A172 (cell line): Measurements from ENCODE around the gene SPINT2. TPM values are rescaled to one million over a fixed set of nuclear protein-coding genes. Genes with fewer than 3 reads are reported as not detected.
"Not testable (repeated sequence)": the region's sequence is repeated elsewhere in the genome, so short reads cannot be mapped to it uniquely, and the experiment has no call there.

Experiments
- DNase-seq: peaks from one replicate; pipeline ENCODE4 v3.0.0-alpha.2; 2015; ENCODE audit warnings: low spot score
- total RNA-seq: library from RNA; depleted of rRNA; stranded (reverse); fragments of >200 nt; shearing (Covaris generic); gene quantifications from 2 replicates; pipeline ENCODE4 v1.2.3, GENCODE V29; 2014; rRNA removed

The SPINT2 gene, protein sequence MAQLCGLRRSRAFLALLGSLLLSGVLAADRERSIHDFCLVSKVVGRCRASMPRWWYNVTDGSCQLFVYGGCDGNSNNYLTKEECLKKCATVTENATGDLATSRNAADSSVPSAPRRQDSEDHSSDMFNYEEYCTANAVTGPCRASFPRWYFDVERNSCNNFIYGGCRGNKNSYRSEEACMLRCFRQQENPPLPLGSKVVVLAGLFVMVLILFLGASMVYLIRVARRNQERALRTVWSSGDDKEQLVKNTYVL
- 0.41 and 0.60 TPM in 2 replicates for total RNA-seq

DNA sequence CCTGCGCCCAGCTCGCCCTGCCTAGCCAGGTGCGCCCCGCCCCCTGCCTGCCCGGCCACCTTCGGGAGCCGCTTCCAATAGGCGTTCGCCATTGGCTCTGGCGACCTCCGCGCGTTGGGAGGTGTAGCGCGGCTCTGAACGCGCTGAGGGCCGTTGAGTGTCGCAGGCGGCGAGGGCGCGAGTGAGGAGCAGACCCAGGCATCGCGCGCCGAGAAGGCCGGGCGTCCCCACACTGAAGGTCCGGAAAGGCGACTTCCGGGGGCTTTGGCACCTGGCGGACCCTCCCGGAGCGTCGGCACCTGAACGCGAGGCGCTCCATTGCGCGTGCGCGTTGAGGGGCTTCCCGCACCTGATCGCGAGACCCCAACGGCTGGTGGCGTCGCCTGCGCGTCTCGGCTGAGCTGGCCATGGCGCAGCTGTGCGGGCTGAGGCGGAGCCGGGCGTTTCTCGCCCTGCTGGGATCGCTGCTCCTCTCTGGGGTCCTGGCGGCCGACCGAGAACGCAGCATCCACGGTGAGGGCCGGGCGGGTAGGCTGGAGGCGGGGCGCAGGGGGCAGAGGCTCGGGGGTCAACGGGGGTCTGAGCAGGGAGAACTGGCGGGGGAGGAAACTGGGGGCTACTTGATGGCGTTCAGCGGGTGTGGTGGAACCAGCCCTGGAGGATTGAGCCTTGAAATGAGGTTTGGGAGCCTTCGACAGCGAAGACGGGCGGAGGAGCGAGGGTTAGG is at the start of gene SPINT2:
TSS of gene SPINT2 (plus strand) at position 88 of the 727 bp plus-strand sequence. CDS start at position 408, 320 bp downstream.
- DNase-seq, result no peak

DNA sequence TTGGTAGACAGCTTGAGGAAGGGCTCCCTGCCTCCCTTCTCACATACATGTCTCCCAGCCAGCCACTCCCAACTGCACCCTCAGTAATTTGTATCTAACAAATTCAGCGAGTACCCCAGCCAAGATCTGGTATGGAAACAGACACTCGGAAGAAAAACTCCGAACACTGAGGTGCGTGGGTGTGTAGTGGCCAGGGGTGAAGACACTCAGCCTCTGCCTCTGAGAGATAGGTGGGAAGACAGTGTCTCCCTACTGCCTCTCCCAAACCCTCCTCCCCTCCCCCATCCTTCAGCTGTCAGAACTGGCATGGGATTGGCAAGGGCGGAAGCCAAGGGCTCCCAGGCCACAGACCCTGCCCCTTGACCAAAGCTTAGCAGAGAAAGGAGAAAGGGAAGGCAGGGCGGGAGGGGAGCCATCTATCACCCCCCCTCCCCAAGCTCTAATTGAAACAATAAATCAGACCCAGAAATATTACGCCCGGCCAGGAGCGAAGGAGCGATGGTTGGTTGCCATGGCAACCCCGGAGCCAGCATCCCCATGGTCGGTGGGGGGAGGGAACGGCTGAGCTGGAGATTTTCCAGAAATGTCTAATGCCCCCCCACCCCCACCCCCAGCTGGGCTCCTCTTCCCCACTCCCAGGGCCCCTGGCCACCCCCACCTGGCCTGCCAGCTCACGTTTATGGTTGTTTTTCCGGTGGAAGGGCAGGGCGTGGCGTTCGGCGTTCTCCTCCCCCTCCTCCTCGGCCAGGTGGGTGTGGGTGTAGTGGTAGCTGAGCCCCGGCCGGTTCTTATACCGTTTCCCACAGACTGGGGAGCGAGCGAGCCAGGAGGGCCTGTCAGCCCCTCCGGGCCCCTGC is 47.4 kb upstream of the SPINT2 start:
- no peak for DNase-seq

DNA sequence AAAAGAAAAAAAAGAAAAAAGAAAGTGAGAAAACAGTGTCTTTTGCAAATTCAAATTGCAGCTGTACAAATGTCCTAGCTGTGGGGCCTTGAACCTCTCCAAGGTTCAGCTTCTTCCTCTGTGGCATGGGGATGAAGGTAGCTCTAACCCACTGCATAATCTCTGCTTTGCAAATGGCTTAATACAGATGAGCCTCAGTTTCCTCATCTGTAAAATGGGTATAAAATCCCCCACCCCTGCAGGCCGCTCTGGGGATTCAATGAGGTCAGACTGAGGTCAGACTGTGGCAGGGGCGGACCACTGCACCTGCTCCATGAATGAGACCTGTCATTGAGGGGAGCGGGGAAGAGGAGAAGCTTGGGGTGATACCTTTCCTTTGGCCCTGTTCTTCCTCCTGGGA is 46.2 kb upstream of the SPINT2 start:
- no peak for DNase-seq

DNA sequence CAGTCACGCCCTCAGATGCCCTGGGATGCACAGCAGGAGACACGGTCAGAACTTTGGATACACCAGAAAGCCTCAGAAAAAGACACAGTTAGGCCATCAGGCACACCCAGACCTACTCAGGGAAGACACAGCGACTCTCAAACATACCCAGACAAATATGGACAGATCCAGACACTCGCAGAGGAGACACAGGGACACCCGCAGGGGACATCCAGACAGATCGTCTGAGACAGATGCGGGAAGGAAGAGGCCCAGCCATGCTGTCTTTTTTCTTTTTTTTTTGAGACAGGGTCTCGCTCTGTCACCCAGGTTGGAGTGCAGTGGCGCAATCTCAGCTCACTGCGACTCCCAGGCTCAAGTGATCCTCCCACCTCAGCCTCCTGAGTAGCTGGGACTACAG is 45.2 kb upstream of the SPINT2 start:
- DNase-seq, result no peak

DNA sequence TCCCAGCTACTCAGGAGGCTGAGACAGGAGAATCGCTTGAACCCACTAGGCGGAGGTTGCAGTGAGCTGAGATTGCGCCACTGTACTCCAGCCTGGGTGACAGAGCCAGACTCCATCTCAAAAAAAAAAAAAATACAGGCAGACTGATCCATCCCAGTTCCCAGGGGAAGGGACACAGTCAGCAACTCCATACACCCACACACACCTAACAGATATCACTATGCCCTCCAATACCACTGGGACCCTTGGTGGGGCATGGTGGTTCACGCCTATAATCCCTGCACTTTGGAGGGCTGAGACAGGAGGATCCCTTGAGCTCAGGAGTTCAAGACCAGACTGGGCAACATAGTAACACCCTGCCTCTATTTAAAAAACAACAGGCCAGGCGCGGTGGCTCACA is 43.0 kb upstream of the SPINT2 start:
- DNase-seq, result no peak

DNA sequence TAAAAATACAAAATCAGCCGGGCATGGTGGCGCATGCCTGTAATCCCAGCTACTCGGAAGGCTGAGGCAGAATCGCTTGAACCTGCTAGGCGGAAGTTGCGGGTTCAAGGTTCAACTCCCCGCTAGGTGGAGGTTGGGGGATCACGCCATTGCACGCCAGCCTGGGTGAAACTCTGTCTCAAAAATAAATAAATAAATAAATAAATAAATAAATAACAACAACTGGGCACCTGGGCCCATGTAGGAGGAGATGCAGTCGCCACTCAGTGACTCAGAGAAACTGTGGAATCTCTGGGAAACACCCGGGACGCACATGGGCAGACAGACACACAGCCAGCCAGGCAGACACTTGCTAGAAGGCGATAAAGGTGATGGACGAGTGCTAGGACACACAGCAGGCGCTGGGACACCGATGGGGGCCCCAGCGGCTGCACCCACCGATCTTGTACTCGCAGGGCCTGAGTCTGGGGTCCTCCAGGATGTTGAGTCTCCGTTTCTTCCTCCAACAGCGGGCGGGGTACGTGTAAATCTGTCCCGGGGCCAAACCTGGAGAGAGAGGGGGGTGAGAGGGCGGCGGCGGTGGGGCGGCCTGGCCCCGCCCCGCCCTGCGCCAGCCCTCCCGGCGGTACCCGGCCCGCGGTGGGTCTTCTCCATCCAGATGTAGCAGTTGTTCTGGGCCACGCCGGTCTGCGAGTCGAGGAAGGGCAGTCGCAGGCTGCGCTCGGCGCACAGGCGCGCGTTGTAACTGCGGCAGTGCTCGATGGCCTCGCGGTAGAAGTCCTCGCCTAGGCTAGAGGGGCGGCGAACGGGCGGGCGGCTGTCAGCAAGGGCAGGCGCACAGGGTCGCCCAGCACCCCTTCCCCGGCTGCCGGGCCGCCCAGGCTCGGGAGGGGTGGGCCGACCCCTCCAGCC is 42.2 kb upstream of the SPINT2 start:
- DNase-seq, result no peak

DNA sequence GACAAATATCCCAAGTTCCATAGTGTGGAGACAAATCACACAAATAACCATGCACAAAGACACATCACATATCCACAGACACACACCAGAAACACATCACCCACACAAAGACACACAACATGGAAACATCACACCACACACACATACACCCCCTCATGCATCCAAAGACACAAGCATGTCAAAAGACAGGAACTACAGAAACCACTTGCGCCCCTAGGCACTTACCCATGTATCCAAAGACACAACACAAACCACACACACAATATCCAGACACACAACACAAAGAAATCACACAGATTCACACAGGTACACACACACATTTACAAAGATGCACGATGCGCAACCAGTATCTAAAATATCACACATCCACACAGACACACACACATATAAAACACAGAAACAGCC is 41.3 kb upstream of the SPINT2 start:
- no peak for DNase-seq

DNA sequence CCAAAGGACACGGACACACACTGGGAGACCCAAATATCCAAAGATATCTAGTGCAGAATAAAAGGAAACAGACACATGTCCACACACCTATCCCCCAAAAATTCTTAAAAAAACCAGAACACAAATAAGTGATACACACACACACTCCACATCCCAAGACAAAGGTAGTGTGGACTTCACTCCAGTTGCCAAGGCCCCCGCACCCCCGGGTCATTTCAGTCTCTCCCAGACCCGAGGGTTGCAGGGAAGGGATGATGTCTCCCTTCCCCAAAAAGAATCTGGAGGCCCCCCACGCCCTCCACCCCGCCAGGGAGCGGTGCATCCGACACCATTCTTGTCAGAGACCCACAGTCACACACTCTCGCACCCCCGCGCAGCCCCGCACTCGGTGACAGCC is 40.8 kb upstream of the SPINT2 start:
- no peak for DNase-seq

DNA sequence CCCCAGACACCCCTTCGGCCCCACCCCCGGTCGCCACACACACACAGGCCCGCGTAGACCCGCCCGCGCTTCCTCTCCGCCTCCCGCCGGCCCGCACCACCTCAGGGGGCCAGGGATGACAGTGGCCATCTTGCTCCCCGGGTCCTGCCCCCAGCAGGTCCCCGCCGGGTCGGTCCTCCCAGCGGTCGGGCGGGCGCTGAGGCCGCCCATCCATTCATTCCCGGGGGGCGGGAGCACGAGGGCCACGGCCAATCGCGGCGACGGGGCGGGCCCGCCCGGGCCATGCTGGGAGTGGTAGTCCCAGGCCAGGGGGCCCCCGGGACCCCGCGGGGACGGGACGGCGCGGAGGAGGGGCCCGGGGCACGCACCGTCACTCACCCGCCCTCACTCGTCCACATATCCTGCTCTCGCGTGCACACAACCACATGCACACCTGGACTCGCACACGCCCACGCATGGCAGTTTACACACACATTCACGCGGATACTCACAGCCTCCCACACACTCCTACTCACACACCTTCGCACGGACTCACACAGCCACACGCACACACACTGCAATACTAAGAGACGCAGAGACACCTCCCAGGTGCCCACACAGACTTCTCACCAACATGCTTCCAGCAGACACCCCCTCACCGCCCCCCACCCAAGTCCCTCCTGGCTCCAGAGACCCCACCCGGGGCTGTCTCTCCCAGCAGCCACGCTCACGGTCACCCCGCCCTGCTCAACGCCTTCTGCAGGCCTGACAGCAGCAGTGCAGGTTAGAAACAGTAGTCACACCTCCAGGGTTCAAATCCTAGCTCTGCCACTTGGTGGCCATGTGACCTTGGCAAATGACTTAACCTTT is 40.1 kb upstream of the SPINT2 start, which contains the start of gene DPF1:
TSS of gene DPF1 (minus strand) at position 209 of the 849 bp plus-strand sequence. CDS start at position 129, 80 bp downstream.
- peak; percentile 60 for DNase-seq

DNA sequence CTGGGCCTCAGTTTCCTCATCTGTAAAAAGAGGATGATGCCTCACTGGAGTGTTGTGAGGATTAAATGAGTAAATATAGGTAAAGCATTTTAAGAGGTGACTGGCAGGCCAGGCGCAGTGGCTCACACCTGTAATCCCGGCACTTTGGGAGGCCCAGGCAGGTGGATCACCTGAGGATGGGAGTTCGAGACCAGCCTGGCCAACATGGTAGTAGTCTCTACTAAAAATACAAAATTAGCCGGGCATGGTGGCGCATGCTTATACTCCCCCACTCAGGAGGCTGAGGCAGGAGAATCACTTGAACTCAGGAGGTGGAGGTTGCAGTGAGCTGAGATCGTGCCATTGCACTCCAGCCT is 39.5 kb upstream of the SPINT2 start:
- not testable (repeated sequence) for DNase-seq

DNA sequence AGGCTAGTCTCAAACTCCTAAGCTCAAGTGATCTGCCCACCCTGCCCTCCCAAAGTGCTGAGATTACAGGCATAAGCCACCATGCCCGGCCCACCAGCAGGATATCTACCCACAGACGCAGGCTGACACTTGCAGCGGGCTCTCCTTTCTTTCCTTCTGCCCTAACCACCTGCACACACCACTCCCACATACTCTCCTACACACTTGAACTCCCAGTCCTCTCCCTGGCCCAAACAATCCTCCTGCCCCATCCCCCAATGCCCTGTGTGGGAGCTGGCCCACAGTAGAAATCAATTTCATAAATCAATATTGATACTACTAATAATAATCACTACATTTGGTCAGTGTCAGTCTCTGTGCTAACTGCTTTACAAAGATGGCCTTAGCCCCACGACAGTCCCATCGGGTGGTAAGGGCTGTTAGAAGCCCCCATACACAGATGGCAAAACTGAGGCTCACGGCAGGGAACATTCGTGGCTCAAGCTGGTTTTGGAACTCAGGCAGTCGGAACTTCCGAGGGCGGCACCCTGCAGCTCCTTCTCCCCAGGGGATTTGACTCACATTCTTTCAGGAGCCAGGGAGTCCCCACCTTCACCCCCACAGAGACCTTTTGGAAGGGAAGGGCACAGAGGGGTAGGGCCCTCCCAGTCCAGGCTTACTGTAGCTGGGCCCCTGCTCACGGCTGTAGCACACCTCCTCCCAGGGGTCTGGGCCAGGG is 36.9 kb upstream of the SPINT2 start:
- no peak for DNase-seq

DNA sequence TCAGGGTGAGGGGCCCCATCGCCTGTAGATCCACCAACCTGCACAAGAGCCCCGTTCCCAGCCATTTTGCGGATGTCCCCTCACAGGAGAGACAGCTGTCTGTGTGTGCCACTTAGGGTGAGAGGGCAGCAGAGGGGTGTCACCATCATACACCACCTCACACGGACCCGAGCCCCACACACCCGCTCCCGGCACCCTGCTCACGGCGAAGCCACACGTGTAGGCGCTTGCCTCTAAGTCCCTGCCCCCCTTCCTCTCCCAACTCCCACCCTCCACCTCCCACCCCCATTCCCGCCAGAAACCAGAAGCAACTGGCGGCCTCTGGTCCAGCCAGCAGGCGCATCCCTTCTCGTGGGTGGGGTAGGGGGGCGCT is 36.4 kb upstream of the SPINT2 start:
- DNase-seq, result no peak

DNA sequence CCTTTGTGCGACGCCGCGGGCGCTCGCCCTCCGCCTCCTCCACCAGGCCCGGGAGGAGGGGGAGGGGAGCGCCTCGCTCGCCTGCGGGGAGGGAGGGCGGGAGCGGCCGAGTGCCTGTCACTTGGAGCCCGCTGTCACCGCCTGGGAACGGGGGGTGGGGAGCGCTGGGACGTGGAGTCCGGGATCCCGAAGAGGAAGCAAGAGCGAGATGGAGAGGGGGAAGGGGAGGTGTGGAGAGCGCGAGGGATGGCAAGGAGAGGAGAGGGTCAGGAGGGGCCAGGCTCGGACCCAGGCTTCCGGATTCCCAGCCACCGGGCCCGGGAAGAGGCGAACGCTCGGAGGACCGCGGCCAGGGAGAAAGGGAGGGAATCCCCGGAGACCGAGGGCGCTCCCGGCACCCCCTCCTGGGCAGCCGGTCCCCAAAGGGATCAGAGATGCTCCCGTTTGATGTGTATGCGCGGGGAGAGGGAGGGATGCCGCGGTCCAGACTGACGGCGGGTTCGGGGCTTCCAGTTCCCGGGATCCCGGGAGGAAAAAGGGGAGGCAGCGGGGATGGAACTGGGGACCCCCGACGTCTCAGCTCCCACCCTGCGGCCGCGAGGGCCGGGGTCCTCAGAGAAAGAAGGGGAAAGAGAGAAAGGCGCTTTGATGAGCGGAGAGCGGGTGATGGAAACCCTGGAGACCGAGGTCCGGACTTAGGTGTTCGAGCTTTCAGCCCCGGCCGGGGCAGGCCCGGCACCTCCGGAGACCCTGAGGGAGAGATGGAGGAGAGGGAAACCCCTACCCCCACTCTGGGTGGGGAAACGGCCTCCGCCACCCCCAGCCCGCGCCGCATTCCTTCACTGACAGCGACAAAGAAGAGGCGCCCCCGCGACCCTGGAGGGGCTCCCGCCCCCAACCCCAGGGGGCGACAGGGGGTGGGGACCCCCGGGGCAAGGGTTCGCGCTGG is 35.6 kb upstream of the SPINT2 start:
- DNase-seq, result no peak

DNA sequence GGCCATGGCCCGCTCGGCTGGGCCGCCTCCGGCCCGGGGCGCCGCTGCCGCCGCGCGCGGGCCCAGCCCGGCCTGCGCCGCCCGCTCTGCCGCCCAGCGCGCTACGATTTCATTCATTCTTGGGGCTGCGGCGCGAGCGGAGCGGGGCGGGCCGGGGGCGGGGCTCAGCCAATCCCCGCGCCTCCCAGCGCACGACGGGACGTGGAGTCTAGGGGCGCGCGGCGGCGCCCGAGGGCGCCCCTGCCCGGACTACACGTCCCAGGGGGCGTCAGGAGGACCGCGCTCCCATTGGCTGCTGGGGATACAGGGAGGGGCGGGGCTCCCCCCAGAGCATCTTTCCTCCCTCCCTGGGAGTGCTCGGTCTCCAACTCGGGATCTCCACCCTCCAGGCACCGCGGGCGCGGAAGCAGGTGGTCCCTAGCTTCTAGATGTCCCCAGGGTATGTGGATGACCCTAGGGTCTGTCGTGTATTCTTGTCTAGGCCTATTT is 34.7 kb upstream of the SPINT2 start:
- DNase-seq, result peak; percentile 81

DNA sequence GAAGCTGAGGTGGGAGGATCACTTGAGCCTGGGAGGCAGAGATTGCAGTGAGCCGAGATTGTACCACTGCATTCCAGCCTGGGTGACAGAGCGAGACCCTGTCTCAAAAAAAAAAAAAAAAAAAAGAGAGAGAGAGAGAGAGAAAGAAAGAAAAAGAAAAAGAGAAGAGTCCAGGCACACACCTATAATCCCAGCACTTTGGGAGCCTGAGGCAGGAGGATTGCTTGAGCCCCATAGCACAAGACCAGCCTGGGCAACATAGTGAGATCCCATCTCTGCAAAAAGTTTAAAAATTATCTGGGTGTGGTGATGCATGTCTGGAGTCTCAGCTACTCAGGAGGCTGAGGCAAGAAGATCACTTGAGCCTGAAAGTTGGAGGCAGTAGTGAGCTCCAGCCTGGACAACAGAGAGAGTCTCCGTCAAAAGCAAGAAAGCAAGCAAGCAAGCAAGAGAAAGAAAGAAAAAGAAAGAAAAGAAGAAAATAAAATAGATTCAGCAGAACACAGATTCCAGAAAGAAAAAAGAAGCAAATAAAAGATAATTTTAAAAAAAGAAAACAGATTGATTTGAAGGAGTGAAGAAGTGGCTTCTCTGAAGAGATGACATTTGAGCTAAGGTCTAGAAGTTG is 33.8 kb upstream of the SPINT2 start:
- DNase-seq, result not testable (repeated sequence)

DNA sequence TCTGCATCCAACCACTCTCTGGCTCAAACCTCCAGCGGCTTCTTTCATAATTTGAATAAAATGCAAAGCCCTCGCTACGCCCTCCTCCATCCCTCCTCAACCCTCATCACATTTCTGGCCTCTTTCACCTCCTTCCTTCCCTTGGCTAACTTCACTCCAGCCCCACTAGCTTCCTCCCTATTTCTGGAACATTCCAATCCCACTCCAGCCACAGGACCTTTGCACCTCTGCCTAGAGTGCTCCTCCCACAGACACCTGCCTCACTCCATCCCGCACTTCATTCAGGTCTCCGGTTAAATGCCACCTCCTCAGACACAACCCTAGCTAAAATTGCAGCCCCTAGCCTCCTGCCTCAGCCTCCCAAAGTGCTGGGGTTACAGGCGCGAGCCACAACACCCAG is 32.5 kb upstream of the SPINT2 start:
- DNase-seq, result no peak

DNA sequence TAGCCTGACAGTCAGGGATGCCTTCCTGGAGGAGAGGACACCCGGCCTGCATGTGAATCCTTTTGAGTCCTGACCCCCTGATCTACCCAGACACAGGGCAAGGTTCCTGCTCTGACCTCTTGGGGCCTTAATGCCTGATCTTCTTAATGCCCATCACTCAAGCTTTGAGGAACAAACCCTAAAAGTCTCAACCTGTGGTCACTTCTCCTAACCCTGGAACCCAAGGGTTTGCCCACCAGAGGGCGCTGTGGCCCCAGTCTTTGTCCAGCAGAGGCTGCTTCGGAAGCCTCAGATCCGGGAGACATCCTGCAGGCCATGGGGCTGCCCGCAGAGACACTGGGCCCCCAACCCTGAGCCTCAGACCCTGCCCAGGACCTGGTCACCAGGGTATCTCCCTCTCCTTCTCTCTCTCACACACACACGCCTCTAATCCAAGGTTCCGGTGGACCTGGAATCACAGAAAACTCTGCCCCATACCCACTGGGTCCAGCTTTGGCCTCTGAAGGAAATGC is 30.6 kb upstream of the SPINT2 start:
- peak; percentile 66 for DNase-seq

DNA sequence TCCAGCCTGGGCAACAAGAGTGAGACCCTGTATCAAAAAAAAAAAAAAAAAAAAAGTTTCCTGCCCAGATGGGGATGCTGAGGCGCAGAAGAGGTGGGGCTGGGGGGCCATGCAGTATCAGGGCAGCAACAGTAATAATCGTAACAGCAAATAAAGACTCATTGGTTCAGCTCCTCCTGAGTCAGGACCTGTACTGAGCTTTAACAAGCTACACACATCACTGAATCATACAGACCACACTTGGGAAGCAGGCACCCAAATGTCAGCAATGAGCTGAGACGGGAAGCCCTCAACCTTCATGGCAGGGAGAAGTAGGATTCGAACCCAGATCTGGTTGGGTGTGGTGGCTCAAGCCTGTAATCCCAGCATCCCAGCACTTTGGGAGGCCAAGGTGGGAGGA is 29.8 kb upstream of the SPINT2 start:
- DNase-seq, result no peak
